Mesothelial cell of epicardium (in vitro differentiated cells): ENCODE measurements around the gene CTNND2. TPM values are rescaled to one million over a fixed set of nuclear protein-coding genes. Genes with fewer than 3 reads are reported as not detected.

Experiments
- DNase-seq, 2 experiments: peaks; one replicate each; pipeline ENCODE4 v3.0.0; 2021; ENCODE audit warnings: low spot score in 2 of 2; ENCODE audit not compliant: unreplicated experiment in 2 of 2
- H3K27ac Mint-ChIP-seq: 2 replicates; pipeline ENCODE4 v1.8.0; 2021; ENCODE audit warnings: mixed read lengths
- H3K27me3 Mint-ChIP-seq: 2 replicates; pipeline ENCODE4 v1.8.0; 2021; ENCODE audit warnings: low read depth, mixed read lengths
- H3K36me3 Mint-ChIP-seq: 2 replicates; pipeline ENCODE4 v1.8.0; 2021; ENCODE audit warnings: mixed read lengths
- H3K4me1 Mint-ChIP-seq: 2 replicates; pipeline ENCODE4 v1.8.0; 2021; ENCODE audit warnings: mixed read lengths
- H3K4me3 Mint-ChIP-seq: 2 replicates; pipeline ENCODE4 v1.8.0; 2021; ENCODE audit warnings: mild to moderate bottlenecking, moderate library complexity, mixed read lengths
- H3K9me3 Mint-ChIP-seq: 2 replicates; pipeline ENCODE4 v1.8.0; 2021; ENCODE audit warnings: mixed read lengths
- total RNA-seq: library from RNA; stranded (reverse); gene quantifications from 3 replicates; pipeline ENCODE4 v1.2.1, GENCODE V29; 2021
- TF ChIP-seq, protein P1 (sequence below): fragments of 200-600 bp; sonication (generic); IDR thresholded peaks from one replicate; pipeline ENCODE4 v1.5.0; 2021; ENCODE audit warnings: antibody characterized with exemption; ENCODE audit not compliant: unreplicated experiment

Gene CTNND2
- total RNA-seq, 1 donor from 2014 or later = 7.9 TPM

DNA sequence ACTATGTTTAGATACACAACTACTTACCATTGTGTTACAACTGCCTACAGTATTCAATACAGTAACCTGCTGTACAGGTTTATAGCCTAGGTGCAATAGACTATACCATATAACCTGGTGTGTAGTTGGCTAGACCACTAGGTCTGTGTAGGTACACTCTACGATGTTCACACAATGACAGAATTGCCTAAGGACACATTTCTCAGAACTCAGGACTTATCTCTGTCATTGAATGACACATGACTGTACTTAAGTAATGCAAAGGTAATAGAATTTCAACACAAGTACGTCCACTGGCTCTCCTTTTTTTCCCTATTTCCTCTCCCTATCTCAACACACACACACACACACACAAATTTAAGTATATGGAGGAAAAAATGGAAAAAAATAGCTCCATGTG, 385.6 kb downstream of the CTNND2 start:
- Mint-ChIP-seq H3K4me3 (no peak overlapping the region), H3K4me1 (peaks cover 6% of the 10 kb centered on the region), H3K36me3 (no peaks in the 10 kb centered on the region), H3K27me3 (no peaks in the 10 kb centered on the region), H3K27ac (no peak overlapping the region), H3K9me3 (no peaks in the 10 kb centered on the region)
- TF ChIP-seq, protein P1, sequence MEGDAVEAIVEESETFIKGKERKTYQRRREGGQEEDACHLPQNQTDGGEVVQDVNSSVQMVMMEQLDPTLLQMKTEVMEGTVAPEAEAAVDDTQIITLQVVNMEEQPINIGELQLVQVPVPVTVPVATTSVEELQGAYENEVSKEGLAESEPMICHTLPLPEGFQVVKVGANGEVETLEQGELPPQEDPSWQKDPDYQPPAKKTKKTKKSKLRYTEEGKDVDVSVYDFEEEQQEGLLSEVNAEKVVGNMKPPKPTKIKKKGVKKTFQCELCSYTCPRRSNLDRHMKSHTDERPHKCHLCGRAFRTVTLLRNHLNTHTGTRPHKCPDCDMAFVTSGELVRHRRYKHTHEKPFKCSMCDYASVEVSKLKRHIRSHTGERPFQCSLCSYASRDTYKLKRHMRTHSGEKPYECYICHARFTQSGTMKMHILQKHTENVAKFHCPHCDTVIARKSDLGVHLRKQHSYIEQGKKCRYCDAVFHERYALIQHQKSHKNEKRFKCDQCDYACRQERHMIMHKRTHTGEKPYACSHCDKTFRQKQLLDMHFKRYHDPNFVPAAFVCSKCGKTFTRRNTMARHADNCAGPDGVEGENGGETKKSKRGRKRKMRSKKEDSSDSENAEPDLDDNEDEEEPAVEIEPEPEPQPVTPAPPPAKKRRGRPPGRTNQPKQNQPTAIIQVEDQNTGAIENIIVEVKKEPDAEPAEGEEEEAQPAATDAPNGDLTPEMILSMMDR = no peak
- DNase-seq = no peak

DNA sequence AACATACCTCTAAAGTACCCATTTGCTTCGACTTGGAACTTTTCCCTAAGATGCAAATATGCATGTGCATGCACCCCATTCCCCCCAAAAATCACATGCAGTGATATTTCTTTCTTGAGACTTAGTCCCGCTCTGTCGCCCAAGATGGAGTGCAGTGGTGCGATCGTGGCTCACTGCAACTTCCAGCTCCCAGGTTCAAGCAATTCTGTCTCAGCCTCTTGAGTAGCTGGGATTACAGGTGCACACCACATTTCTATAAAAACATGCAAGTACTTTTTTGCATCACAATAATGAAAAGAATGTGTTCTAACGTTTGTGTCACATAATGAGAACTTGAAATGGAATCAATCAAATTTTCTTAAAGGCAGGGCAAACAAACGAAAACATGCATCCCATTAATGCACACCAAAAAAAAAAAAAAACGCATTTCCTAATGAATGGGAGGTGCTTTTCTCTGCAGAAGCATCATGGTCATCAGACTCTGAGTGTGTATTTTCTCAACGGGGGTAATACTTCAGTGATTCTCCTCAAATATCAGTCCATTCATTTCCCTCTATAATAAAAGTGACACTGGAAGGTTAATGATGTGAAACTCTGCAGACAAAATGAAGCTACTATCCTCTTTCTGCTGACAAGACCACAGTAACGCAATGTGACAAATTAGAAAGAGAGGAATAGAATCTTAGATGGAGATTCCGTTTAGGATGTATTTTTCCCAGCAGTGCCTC, 389.4 kb downstream of the CTNND2 start:
- Mint-ChIP-seq H3K9me3 (no peaks in the 10 kb centered on the region), H3K27me3 (no peaks in the 10 kb centered on the region), H3K36me3 (no peaks in the 10 kb centered on the region), H3K27ac (no peak overlapping the region), H3K4me3 (no peak overlapping the region), H3K4me1 (peaks cover 4% of the 10 kb centered on the region)
- no peak for DNase-seq
- TF ChIP-seq, protein P1 = no peak

DNA sequence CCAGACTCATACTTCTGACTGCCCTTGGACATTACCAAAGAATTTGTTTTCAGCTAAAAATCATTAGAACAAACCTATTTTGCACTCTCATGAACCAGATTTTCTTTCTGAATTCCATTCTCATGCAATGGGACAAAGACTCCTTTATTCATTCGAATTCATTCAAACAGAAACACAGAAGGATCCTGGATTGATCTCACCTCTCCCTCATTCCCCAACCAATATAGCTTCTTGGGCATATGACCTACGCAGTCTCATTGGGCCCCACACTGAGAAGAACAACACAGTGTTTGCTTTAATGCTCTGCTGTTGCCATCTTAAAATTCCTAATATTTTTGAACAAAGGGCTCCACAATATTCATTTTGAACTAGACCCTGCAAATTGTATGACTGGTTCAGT, 392.4 kb downstream of the CTNND2 start:
- DNase-seq = no peak
- Mint-ChIP-seq H3K9me3 (no peaks in the 10 kb centered on the region), H3K27me3 (no peaks in the 10 kb centered on the region), H3K27ac (no peak overlapping the region), H3K4me1 (peaks cover 2% of the 10 kb centered on the region), H3K4me3 (no peak overlapping the region), H3K36me3 (no peaks in the 10 kb centered on the region)
- TF ChIP-seq, protein P1 = no peak

DNA sequence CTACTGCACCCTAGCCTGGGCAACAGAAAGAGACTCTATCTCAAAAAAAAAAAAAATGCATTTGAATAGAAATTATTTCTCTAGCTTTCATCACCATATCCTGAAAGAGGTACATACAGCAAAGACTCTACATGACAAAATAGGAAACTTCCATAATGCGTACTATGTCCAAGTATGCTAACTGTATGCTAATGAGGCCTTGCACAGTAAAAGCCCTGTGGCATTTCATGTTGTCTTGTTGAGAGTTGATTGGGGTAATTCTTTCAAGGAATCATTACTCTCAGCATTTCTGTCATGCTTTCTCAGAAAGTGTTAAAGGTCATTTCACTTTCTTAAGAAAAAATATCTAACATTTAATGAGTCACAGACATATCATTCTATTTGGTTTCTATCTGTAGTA, 393.4 kb downstream of the CTNND2 start:
- DNase-seq = no peak
- H3K27me3 Mint-ChIP-seq = no peaks in the 10 kb centered on the region
- no peak overlapping the region for H3K27ac Mint-ChIP-seq
- peaks cover 2% of the 10 kb centered on the region for H3K4me1 Mint-ChIP-seq
- TF ChIP-seq, protein P1 = no peak
- no peak overlapping the region for H3K4me3 Mint-ChIP-seq
- no peaks in the 10 kb centered on the region for H3K9me3 Mint-ChIP-seq
- H3K36me3 Mint-ChIP-seq = no peaks in the 10 kb centered on the region

DNA sequence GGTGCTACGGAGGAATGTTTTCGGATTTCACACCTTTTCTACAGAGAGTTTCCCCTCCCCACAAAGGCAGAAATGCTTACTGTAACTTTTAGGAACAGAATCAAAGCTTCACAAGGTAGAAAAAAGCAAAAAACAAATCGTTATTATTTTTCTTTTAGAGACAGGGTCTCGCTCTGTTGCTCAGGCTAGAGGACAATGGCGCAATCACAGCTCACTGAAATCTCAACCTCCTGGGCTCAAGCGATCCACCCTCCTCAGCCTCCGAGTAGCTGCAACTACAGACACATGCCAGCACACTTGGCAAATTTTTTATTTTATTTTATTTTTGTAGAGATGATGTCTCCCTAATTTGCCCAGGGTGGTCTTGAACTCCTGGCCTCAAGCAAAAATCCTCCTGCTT, 394.5 kb downstream of the CTNND2 start:
- peaks cover 4% of the 10 kb centered on the region for H3K4me1 Mint-ChIP-seq
- TF ChIP-seq, protein P1 = no peak
- no peak for DNase-seq
- H3K27ac Mint-ChIP-seq = no peak overlapping the region
- H3K4me3 Mint-ChIP-seq = no peak overlapping the region
- no peaks in the 10 kb centered on the region for H3K36me3 Mint-ChIP-seq
- H3K9me3 Mint-ChIP-seq = no peaks in the 10 kb centered on the region
- H3K27me3 Mint-ChIP-seq = no peaks in the 10 kb centered on the region
